NCI-H2227 treated with DMSO at 0.1 percent for 48 hours (cell line): ENCODE results near the gene SPCS1.
"Not testable (repeated sequence)": the region's sequence is repeated elsewhere in the genome, so short reads cannot be mapped to it uniquely, and the experiment has no call there.

Source experiments
- DNase-seq: peaks from one replicate; lab custom pipeline; 2025; lab: John Stamatoyannopoulos, UW

Gene SPCS1

GRCh38 chr3:52694528-52695189 lies 11.2 kb upstream of the SPCS1 start:
- no peak for DNase-seq

GRCh38 chr3:52695798-52696671 lies 9.9 kb upstream of the SPCS1 start:
- DNase-seq = no peak

- no peak for DNase-seq
Observed at GRCh38 chr3:52696830-52697631, 8.9 kb upstream of the SPCS1 start.

- no peak for DNase-seq
Observed at GRCh38 chr3:52697632-52697965, 8.3 kb upstream of the SPCS1 start.

GRCh38 chr3:52703341-52703740 lies 2.6 kb upstream of the SPCS1 start:
- DNase-seq = no peak

GRCh38 chr3:52704611-52705437 lies 1.1 kb upstream of the SPCS1 start:
- no peak for DNase-seq

- DNase-seq = no peak
Observed at GRCh38 chr3:52705438-52705687, 543 bp upstream of the SPCS1 start.

- DNase-seq = no peak
Observed at GRCh38 chr3:52707585-52707984, 1.7 kb downstream of the SPCS1 start.

GRCh38 chr3:52710512-52710911 lies 4.6 kb downstream of the SPCS1 start:
- no peak for DNase-seq

- DNase-seq = no peak
Observed at GRCh38 chr3:52712291-52713212, 6.6 kb downstream of the SPCS1 start.

GRCh38 chr3:52714335-52715302 lies 8.7 kb downstream of the SPCS1 start:
- no peak for DNase-seq

GRCh38 chr3:52715714-52716305 lies 9.9 kb downstream of the SPCS1 start:
- DNase-seq = no peak

GRCh38 chr3:52719618-52720017 lies 13.7 kb downstream of the SPCS1 start:
- DNase-seq = no peak

- DNase-seq = no peak
Observed at GRCh38 chr3:52721002-52721729, 15.3 kb downstream of the SPCS1 start.

GRCh38 chr3:52721730-52722008 lies 15.8 kb downstream of the SPCS1 start:
- no peak for DNase-seq

- no peak for DNase-seq
Observed at GRCh38 chr3:52722491-52722890, 16.6 kb downstream of the SPCS1 start.

- DNase-seq = no peak
Observed at GRCh38 chr3:52723935-52724334, 18.0 kb downstream of the SPCS1 start.

- DNase-seq = no peak
Observed at GRCh38 chr3:52724511-52724910, 18.6 kb downstream of the SPCS1 start.

- not testable (repeated sequence) for DNase-seq
Observed at GRCh38 chr3:52728753-52729152, 22.8 kb downstream of the SPCS1 start.
